HG02798 (cell line): ENCODE measurements around the gene NUTM2B.
"Not testable (repeated sequence)": the region's sequence is repeated elsewhere in the genome, so short reads cannot be mapped to it uniquely, and the experiment has no call there.

Experiments used
- ATAC-seq: cut with Tn5 transposase; IDR thresholded peaks from one replicate; pipeline ENCODE4 v1.9.1; 2021; ENCODE audit warnings: mild to moderate bottlenecking; ENCODE audit not compliant: unreplicated experiment, poor library complexity

NUTM2B gene, protein sequence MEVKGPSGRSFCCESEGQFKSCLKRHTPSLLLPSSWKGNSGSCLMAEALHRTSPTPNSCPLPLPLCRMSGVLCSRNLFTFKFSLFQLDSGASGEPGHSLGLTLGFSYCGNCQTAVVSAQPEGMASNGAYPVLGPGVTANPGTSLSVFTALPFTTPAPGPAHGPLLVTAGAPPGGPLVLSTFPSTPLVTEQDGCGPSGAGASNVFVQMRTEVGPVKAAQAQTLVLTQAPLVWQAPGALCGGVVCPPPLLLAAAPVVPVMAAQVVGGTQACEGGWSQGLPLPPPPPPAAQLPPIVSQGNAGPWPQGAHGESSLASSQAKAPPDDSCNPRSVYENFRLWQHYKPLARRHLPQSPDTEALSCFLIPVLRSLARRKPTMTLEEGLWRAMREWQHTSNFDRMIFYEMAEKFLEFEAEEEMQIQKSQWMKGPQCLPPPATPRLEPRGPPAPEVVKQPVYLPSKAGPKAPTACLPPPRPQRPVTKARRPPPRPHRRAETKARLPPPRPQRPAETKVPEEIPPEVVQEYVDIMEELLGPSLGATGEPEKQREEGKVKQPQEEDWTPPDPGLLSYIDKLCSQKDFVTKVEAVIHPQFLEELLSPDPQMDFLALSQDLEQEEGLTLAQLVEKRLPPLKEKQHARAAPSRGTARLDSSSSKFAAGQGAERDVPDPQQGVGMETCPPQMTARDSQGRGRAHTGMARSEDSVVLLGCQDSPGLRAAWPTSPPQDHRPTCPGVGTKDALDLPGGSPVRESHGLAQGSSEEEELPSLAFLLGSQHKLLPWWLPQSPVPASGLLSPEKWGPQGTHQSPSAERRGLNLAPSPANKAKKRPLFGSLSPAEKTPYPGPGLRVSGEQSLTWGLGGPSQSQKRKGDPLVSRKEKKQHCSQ

DNA sequence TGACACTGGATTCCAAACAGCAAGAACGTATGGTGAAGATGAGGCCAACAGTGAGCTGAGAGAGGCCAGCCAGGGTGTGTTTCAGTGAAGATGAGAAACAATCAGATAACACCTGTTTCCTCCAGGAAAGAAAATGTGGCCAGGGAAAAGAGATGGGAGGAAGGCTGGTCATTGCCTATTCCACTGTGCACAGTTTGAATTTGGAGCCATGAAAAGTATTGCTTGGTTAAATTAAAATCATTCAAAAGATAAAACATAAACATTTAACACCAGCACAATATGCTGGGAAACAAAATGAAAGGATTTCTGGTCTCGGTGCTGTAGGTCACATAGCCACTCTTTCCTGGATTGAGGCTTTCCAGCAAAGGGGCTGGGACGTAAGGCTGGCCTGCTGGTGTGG, at the start of gene NUTM2B:
Gene NUTM2B, plus strand, starts transcription at position 301 of the 400 bp plus-strand sequence. CDS start 383 bp downstream, outside the sequence.
- not testable (repeated sequence) for ATAC-seq

DNA sequence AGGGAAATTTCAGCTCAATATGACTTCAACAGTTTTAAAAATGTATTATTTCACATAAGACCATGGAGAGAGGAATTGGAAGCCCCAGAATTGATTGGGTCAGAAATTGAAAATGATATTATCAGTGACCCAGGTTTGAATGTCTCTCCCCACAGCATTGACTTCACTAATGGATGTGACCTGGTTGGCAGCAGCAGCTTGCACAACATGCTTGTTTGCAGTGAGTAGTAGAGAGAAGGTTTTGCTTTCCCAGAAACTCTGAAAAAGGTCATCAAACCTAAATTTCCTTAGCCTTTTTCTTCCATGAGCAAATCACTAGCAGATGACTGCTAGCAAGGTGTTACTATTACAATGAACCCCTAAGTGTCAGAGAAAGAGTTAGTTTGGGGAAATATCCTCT, 39.7 kb upstream of the NUTM2B start:
- ATAC-seq = not testable (repeated sequence)

DNA sequence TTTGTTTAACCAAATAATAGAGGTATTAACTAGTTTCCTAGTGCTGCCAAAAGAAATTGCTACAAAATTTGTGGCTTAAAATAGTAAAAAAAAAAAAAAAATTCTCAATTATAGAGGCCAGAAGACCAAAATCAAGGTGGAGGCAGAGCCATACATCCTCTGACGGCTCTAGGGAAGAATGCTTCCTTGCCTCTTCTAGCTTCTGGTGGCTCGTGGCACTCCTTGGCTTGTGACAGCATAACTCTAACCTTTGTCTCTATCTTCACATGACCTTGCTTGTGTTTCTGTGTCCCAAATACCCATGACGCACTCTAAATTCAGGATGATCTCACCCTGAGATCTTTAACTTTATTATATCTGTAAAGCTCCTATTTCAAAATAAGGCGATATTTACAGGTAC, 38.3 kb upstream of the NUTM2B start:
- not testable (repeated sequence) for ATAC-seq

DNA sequence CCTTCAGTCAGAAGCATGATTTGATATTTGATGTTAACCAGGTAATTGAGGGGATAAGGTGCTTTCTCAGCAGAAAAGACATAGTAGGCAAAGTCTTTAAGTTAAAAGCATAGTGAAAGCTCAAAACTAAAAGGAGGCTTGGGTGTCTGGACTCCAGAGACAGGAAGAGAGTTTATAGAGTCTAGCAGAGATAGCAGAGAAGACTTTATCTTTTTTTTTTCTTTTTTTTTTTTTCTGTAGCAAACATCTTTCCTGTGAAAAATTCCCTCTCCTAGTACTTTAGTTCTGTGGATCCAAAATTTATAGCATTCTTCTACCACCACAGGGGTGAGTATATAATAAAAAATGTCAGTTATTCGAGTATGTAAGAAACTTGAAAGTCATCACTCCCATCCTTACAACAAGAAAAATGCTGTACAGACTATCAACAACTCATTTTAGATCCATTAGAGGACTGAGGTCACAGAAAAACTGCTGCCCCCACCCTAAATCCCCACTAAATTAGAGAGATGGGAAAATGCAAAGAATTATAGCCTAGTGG, 33.7 kb upstream of the NUTM2B start:
- ATAC-seq = not testable (repeated sequence)

DNA sequence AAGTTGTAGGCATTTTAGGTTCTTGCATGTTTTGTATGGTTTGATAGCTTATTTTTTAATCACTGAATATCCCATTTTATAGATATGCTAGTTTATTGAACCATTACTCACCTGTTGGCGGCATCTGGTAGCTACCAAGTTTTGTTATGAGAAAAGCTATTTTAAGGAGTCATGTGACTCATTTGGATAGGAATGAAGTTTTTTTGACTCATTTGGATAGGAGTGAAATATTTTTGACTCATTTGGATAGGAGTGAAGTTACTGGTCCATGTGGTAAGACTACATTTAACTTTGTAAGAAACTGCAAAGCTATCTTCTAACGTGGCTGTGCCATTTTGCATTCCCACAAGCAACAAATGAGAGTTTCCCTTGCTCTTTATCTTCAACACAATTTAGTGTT, 28.1 kb upstream of the NUTM2B start:
- not testable (repeated sequence) for ATAC-seq

DNA sequence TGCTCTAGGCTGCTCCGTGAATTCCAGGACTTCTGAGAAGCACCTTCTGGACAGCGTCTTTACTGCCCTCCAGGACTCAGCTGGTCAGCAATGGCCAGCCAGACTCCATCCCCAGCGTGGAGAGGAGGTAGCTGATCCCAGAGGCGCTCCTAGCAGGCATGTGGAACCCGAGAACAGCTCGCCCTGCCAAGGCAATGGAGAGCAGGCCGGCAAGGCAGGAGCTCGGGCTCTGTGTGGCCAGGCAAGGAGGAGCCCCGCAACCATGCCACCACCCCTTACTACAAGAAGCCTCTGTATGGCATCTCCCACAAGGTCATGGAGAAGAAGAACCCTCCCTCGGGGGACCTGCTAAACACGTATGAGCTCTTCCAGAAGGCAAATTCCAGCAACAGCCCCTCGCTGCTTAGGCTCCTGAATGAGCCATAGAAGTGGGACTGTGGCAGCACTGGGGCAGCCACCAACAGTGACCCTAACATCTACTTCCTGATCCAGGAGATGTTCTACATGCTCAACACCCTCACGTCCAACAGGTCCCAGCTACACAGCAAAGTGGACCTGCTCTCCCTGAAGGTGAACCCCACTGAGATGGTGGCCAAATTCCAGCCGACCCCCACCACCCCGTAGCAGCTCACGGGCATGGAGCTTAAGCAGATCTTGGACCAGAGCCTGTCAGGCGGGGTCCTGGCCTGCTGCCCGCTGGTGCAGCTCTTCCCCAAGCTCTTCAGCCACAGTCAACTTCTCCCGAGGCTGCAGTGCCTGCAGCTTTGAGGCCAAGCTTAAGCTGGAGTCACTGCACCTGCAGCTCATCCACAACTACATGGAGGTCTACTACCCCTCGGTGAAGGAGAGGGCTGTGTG, 19.8 kb upstream of the NUTM2B start:
- ATAC-seq = not testable (repeated sequence)

DNA sequence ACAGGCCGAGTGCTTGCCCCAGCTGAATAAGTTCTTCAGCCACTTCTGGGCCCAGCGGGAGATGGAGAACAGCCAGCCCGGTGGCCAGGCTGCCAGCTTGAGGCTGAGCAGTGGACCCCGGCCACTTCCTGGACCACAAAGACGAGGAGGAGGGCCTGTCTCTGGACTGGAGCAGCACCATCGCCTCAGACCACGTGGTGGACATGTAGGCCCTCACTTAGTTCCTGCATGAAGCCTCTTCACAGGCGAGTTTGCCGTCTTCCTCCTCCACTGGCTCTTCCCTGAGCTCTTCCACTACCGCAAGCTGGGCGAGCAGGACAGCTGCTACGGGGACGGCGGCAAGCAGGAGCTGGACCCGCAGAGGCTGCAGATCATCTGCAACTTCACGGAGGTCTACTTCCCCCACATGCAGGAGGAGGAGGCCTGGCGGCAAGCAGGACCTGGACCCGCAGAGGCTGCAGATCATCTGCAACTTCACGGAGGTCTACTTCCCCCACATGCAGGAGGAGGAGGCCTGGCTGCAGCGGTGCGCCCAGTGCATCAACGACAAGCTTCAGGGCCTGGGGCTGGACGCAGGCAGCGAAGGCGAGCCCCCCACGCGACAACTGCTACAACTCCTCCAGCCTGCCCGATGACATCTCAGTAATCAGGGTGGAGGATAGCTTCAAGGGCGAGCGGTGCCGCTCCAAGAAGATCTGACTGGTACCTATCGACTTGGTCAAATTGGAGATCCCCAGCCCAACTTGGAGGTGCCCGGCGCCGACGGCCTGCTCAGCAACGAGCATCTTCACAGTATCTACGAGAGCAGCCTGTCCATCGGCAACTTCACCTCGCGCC, 18.9 kb upstream of the NUTM2B start:
- ATAC-seq = not testable (repeated sequence)

DNA sequence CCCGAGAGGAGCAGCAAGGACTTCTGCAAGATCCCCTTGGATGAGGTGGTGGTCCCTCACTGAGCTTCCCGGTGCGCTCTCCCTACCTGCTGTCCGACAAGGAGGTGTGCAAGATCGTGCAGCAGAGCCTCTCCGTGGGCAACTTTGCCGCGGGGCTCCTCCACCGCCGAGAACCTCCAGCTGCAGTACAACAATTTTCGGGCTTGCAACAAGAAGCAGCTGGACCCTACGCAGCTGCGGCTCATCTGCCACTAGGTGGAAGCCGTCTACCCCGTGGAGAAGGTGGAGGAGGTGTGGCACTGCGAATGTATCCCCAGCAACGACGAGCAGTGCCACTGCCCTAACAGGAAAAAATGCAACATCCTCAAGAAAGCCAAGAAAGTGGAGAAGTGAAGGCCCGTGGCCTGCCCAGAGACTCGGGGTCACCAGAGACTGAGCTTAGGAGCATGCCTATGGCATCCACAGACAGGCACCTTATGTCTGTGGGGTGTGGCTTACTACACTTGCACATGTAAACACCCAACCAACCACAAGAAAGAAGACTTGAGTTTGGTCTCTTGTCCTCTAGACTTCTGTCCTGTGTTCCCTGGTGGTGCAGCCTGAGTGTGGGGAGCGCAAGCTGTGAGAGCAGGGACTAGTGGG, 17.9 kb upstream of the NUTM2B start:
- ATAC-seq = not testable (repeated sequence)

DNA sequence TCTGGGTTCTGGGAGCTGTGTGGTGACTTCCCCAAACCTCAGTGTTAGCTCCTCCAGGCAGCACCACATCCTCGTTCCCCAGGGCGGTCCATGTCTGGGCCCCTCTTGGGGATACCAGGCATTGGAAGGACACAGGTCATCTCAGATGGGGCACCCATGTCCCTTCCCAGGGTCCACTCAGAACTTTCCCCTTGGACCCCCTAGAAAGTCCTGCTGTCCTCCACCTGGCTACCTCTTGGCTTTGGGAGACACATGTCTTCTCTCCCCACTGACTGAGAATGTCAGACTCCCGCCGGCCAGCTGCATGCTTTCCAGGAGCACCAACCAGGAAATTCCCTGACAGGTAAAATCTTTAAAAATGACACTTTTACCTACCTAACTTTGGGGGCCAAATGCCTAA, 16.4 kb upstream of the NUTM2B start:
- not testable (repeated sequence) for ATAC-seq

DNA sequence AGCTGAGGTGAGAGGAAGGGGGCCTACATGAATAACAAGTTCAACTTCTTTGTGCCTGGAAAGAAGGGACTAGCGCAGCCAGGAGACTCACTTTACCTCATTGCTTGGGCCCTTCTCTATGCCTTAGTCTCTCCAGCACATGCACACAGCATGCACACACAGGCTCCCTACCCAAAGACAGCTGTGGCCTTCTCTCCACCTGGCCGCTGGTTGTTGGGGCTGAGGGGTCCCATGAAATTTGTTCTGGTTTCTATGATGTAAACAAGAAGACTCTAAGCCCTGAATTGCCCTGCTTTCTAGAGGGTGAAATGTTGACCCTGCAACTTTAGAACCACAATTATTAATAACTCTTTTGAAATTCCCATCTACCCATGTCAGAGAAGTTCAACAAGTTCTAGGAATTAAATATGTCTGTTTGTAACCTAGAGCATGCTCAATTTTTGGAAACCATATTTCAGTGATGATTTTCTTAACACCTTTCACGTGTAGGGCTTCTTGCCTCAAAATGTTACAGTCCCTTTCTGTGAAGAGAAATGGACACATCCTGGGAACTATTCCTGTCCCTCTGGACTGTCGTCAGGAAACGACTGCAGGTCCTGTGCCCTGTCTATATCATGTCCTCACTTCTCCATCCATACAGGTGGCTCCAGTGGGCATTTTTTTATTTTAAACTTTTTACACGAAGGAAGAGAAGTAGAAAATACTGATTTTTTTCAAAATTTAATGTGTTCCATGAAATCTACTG, 15.4 kb upstream of the NUTM2B start:
- ATAC-seq = not testable (repeated sequence)

DNA sequence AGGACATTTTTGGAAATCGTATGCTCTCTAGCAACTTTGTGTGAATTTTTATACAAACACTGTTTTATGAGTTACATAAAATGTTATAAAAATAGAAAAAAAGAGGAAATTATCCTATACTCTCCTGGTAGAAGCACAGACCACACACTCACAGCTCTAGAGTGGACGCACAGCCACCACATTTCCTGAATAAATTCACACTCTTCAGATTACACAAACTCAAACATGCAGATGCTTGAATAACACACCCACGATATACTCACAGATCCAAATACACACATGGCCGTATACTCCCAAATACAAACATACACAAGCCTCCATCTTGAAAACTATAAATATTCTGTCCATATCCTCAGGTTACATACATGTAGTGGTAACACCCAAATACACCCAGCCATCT, 14.2 kb upstream of the NUTM2B start:
- not testable (repeated sequence) for ATAC-seq

DNA sequence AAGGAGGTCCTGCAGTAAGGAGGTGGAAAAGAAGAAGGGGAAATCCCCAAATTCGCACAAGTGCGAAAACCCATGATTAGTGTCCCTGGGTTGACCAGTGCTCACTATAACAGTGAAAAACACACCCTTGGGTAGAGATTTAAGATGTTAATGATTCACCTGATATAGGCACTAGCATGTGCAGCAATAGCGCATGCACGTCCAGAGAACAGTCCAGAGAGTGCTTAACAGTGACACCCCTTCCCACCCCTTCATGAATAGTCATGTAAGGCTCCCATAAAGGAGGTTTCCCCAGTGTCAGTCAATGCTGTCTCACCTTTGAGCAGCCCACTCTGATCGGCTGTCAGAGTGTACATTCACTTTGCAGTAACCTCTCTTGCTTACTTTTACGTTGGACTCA, 6.4 kb upstream of the NUTM2B start:
- ATAC-seq = not testable (repeated sequence)

DNA sequence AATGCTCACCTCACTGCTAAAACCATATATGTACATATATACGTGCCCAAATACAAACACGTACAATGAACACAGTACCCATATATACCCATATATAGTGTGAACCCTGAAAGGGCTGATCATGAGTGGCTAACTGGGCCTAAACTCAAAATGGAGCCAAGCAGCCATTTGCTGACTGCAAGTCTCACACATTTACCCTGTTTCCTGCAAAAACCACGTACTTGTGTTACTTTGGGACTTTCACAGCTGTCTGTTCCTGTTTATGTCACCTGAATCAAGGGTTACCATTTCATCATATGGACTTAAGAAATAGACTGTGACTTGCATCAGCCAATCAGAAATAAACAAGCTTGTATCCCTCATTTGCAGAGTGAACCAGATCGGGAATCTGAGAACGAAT, 5.9 kb upstream of the NUTM2B start:
- not testable (repeated sequence) for ATAC-seq

DNA sequence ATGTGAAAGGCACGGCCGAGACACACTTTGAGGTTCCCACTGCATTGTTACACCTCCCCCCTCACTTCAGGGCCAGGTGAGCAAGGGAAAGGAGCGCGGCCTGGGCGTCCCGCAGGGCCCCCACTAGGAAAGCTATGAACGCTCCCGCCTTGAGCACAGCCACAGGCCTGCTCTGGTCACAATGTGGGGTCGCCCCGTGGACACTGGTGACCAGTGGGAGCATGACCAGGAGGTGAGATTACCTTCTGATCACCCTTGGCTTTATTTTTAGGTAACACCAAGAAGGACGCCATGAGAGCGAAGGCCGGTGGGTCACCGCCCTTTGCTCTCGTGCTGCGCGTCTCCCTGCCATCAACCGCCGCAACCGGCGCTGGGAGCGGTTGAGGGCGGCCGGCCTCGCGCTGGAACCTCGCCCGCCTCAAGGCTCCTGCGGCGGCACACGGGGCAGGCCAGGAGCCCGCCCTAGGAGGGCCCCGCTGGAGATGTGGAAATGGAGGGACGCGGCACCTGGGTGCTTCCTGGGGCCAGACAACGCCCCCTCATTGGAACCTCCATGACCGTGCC, 2.6 kb upstream of the NUTM2B start:
- not testable (repeated sequence) for ATAC-seq

DNA sequence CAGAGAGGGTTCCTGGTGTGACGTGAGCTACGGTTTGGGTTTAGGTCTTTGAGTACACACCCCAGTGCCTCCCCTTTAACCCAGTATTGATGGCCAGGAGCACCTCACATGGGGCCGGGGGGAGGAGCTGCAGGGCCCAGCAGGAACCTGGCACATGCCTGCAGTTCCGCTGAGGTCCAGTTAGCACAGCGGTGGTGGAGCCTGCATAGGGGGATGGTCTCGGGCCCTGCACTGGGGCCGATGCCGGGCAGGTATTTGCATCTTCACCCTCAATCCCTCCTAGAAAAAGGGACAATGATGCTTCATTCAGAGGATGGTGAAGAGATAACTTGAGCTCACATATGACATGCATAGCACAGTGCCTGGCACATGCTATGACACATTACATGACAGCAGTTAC, 4.0 kb downstream of the NUTM2B start:
- not testable (repeated sequence) for ATAC-seq

DNA sequence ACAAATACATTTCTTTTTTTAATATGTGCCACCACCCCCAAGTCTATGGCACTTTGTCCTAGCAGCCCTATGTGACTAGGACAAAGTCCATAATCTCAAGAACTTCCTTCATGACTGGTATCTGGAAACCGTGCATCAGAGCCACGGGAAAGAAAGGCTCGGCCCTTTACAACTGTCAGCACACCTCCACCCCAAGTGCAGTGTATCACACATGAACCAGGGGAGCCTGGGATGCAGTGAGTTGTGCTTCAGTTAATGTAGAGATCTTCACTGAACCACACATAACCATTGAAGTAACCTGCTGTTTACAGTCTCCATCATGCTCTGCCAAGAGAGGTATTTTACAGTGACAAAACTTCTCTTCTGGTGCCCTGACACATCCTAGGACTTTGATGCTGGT, 11.9 kb downstream of the NUTM2B start:
- not testable (repeated sequence) for ATAC-seq

DNA sequence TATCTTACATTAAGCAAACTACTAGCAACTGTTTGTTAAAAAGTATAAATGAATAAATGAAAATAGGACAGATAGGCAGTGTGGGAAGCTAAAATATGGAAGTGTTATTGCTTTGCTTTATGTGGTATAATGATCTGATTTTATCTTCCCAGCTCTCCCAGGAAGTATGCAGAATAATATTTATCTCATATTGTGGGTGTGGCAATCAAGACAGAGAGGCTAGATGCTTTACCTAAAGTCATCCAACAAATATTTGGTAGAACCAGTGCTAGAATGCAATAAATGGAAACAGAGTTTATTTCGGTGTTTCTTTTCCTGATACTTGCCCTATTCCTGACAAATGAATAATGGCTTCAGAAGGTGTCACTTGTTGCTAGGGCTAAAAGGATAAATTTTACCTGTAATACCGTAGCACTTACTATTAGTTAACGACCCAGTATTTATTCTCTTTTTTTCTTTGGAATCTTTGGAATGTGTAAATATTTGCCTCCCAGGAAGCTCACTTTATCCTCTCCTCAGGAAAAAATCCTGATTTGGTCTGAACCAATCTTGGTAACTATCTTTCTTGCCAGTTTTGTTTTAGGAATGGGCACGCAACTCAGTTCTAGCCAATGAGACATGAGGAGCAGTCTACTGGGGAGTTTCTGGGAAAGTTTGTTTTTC, 14.0 kb downstream of the NUTM2B start:
- ATAC-seq = not testable (repeated sequence)
